Fibroblast of mammary gland (primary cell): ENCODE data around the gene ZNF81.
"Not testable (repeated sequence)": the region's sequence is repeated elsewhere in the genome, so short reads cannot be mapped to it uniquely, and the experiment has no call there.

Source experiments
- DNase-seq: peaks from one replicate; pipeline ENCODE4 v3.0.0-alpha.2; 2010; ENCODE audit warnings: low read depth
- H3K4me3 ChIP-seq: 2 replicates; pipeline ENCODE4 v1.5.1; 2011; ENCODE audit warnings: low read depth, mild to moderate bottlenecking, low read length, moderate library complexity; ENCODE audit not compliant: control insufficient read depth
- TF ChIP-seq, protein P1 (sequence below): conservative IDR thresholded peaks from 2 replicates; pipeline ENCODE4 v1.5.1; 2011; ENCODE audit warnings: low read depth, low read length, inconsistent platforms; ENCODE audit not compliant: control insufficient read depth, insufficient read depth

The ZNF81 gene

DNA sequence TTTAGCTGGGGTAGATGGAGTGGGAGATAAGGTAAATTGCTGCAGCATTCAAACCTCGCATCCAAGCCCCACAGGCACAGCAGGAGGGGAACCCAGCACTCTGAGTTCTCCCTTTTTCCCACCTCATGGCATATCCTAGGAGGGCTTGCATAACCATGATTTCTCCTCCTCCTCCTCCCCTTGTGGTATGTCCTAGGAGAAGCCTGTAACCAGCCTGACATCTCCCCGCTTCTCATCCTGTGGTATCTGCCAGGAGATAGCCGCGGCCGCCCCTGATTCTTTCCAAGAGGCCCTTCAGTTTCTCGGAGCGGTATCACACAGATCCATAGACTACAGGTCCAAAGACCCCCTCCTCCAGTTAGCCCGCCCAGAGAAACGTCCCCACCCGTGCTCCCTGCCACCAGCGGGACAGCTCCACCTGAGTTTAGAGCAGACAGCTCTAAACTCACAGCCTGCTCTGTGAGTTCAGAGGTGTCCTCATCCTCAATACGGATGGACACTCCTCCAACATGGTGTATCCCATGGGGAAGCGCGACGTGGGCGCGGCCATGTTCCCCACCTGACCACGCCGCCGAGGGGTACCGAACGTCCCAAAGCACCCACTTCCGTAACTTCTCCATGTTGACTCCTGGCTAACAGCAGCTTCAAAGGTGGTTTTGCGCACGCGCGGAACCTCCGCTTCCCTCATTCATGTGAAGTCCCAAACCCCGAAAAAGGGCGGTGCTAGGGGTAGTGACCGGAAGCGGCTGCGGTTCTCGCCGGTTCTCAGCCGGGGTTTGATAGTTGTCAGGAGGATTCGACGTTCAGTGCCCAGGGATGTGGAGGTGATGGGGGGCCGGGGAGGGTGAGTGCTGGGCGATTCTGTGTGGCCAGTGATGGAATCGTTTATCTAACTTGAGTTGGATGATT is at the start of gene ZNF81:
Gene ZNF81 (plus strand): TSS at position 739 of the 909 bp plus-strand sequence. CDS start 9,366 bp downstream, outside the sequence.
- peak; percentile 95 for DNase-seq
- H3K4me3 ChIP-seq = peak within 1 kb of the TSS; percentile 57
- TF ChIP-seq, protein P1, sequence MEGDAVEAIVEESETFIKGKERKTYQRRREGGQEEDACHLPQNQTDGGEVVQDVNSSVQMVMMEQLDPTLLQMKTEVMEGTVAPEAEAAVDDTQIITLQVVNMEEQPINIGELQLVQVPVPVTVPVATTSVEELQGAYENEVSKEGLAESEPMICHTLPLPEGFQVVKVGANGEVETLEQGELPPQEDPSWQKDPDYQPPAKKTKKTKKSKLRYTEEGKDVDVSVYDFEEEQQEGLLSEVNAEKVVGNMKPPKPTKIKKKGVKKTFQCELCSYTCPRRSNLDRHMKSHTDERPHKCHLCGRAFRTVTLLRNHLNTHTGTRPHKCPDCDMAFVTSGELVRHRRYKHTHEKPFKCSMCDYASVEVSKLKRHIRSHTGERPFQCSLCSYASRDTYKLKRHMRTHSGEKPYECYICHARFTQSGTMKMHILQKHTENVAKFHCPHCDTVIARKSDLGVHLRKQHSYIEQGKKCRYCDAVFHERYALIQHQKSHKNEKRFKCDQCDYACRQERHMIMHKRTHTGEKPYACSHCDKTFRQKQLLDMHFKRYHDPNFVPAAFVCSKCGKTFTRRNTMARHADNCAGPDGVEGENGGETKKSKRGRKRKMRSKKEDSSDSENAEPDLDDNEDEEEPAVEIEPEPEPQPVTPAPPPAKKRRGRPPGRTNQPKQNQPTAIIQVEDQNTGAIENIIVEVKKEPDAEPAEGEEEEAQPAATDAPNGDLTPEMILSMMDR = no peak

DNA sequence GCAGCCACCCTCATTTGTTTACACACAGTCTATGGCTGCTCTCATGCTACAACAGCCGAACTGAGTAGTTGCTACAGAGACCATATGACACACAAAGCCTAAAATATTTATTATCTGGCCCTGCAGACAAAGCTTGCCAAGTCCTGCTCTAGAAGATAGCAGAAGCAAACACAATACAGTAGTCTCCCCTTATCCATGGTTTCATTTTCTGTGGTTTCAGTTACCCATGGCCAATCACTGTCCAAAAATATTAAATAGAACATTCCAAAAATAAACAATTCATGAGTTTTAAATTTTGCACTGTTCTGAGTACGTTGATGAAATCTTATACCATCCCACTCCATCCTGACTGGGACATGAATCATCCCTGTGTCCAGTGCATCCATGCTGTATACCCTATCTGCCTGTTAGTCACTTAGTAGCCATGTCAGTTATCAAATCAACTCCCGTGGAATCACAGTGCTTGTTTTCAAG is 40.2 kb upstream of the ZNF81 start:
- TF ChIP-seq, protein P1 = no peak
- peak; percentile 86 for DNase-seq
- H3K4me3 ChIP-seq = no peak overlapping the region

DNA sequence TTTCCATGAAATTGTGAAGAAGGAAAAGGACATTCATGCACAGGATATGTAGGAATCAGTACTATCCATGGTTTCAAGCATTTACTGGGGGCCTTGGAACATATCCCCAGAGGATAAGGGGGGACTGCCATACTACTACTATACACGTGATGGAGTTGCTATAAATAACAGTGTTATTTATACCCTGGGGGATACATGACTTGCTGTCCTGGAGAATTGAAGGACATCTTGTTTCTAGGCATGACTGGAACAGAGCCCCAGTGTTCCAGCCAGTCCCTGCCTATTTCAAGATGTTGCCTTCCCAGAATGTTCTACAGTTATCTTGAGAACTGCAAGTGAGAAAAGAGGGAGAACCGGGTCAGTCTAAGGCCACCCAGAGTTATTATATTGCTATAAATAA is 39.6 kb upstream of the ZNF81 start:
- TF ChIP-seq, protein P1 = no peak
- no peak overlapping the region for H3K4me3 ChIP-seq
- DNase-seq = no peak

DNA sequence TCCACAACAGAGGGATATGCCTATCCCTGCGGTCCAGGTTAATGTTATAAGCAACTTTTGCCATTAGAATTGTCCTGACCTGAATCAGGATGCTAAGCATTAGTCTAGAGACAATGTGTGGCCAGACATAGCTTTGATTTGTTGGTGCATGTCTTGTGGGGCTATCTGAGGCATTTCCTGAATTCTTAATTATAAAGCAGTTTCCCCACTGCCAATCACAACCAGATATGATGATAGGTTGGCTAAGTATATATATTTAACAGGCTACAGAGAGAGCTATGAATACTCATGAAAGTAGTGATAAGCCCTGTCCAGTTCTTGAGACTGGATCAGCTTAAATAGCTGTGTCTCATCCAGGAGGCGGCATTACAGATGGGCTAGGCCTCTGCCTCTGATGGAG is 37.8 kb upstream of the ZNF81 start:
- no peak for DNase-seq
- TF ChIP-seq, protein P1 = no peak

DNA sequence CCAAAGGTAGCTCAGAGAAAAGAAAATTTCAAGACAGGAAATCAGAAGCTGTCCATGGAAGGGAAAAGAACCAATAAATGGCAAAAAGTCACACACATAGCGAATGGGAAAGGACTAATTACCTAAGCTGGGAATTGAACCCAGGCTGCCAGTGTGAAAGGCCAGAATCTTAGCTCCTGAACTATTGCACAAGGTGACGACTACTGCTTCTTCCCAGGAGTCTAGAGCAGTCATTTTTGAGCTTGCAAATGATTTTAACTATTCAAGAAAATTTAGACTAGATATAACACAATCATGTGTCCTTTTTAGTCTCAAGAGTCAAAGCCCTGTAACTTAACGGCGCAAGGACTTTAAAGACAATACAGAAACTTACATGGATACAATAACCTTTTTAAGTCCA is 34.1 kb upstream of the ZNF81 start:
- no peak overlapping the region for H3K4me3 ChIP-seq
- TF ChIP-seq, protein P1 = no peak
- peak; percentile 48 for DNase-seq

More for the DNA sequence above, 37.8 kb upstream of the ZNF81 start:
- H3K4me3 ChIP-seq = no peak overlapping the region

DNA sequence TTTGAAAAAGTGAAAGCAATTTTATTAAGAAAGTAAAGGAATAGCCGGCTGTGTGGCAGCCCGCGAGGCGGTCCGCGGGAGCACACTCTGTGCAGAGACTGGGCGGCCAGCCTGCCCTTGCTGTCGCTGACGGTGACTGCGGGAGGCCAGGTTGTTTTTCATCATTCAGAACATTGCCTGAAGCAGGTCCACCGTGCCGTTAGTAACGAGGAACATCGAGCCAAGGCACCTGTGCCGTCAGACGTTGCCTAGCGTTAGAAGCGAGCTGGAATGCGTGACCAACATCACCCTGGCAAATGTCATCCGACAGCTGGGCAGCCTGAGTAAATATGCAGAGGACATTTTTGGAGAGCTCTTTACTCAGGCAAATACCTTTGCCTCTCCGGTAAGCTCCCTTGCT is 33.6 kb upstream of the ZNF81 start:
- not testable (repeated sequence) for H3K4me3 ChIP-seq, DNase-seq

DNA sequence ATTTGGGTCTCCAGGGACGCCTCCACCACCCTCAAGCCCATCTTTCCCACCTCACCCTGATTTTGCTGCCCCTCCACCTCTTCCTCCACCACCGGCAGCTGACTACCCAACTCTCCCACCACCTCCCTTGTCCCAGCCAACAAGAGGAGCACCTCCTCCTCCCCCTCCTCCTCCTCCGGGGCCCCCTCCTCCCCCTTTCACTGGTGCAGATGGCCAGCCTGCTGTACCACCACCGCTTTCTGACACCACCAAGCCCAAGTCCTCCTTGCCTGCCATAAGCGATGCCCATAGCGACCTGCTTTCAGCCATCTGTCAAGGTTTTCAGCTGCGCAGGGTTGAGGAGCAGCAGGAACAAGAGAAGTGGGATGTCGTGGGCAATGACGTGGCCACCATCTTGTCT is 32.4 kb upstream of the ZNF81 start:
- DNase-seq = no peak
- no peak overlapping the region for H3K4me3 ChIP-seq
- TF ChIP-seq, protein P1 = no peak

DNA sequence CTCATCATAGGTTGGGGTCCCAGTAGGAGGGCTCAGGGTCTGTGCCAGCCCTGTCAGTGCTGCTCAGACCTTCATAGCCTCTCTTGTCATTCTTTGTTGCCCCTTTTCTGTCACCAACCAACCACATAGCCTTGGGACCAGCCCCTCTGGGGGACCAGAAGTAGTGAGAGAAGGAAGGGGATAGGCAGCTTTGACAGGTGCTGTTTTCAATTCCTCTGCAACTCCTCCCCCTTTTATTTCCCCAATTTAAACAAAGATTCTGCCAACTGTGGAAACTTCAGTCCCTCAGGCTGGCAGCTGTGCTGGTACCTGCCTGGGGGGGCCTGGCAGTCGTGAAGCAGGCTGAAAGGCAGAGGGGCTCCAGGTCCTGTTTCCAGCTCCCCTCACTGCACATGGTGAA is 30.9 kb upstream of the ZNF81 start:
- not testable (repeated sequence) for H3K4me3 ChIP-seq, DNase-seq

DNA sequence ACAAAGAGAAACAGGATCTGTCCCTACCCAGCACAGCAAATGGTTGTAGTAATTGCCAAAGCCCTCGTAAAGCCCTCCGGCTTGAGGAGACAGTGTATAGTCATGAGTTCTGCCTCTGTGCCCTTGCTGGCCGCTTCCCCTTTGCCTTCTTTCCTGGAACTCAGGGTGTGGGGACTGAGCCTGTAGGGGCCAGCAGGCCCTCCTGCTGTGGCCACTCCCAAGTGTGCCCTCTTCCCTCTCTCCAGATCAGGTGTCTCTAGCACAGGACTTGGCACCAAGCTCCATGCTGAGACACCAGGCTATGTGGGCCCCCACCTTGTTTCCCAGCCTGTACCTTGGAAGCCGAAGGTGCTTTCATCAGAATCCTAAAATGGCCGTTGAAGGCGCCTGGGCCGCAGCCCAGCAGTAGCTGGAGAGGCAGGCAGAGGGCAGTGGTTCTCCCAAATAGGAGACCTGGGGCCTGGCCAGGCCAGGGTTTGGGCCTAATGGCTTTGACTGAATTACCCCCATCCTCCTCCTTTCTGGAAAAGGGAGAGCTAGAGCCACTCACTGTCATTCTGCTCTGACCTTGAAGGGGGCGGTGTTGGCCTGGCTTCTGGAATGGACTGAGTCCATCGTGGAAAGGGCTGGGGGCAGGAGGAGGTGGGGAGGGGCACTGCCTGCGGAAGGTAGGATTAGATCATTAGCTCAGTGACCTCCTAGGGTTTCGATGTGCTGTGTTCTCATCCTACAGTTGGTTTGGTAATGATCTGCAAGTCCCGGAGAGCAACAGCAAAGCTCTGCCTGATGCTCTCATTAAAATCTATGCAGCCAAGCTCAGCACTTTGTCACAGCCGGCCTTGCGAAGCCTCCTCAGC is 30.1 kb upstream of the ZNF81 start:
- not testable (repeated sequence) for H3K4me3 ChIP-seq, DNase-seq

DNA sequence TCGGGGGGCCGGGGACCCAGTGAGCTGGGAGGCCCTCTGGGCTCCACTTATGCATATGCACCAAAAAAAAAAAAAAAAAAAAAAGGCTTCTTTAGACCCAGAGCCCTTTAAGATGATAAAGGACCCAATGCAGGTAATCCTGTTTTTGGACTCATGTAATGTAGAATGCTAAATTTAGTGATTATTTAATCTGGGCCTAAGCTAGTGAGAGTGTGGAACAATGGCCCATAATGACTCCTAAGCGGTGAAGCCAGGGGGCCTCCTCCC is 29.5 kb upstream of the ZNF81 start:
- not testable (repeated sequence) for DNase-seq, H3K4me3 ChIP-seq
